Ovary (tissue), 9 donors: ENCODE measurements around the gene REXO4. TPM values are rescaled to one million over a fixed set of nuclear protein-coding genes. Genes with fewer than 3 reads are reported as not detected.

Experiments used
- DNase-seq, 5 donors: peaks; one replicate each; pipeline ENCODE4 v3.0.0-alpha.2; 2019 to 2020
- H3K27ac ChIP-seq, 2 donors: fragments of 200-600 bp; one replicate each; pipeline versions ENCODE4 v1.5.1 to v1.8.0; 2019 to 2022
- H3K27me3 ChIP-seq: fragments of 200-600 bp; one replicate; pipeline ENCODE4 v1.8.0; 2022
- H3K36me3 ChIP-seq: fragments of 200-600 bp; sonication (generic); one replicate; pipeline ENCODE4 v1.5.1; 2019
- H3K4me1 ChIP-seq: one replicate; pipeline ENCODE4 v1.8.1; 2013; ENCODE audit warnings: mild to moderate bottlenecking, moderate library complexity; ENCODE audit not compliant: insufficient read depth
- H3K4me3 ChIP-seq: fragments of 200-600 bp; sonication (generic); one replicate; pipeline ENCODE4 v1.5.1; 2017
- H3K9me3 ChIP-seq, 2 donors: fragments of 200-600 bp in 1 of 2; sonication (generic) in 1 of 2; one replicate each; pipeline versions ENCODE4 v1.5.1 to v1.8.1; 2013 to 2019; ENCODE audit warnings: mild to moderate bottlenecking in 1 of 2, moderate library complexity in 1 of 2
- CTCF ChIP-seq, 3 donors: fragments of 450-650 bp in 2 of 3; fragments of 200-600 bp in 1 of 3; IDR thresholded peaks; one replicate each; pipeline versions ENCODE4 v1.5.1 to v1.8.0; 2016 to 2022; ENCODE audit warnings: antibody characterized with exemption in 3 of 3, mild to moderate bottlenecking in 1 of 3
- EP300 ChIP-seq: sonication (generic); formaldehyde crosslinking; IDR thresholded peaks from one replicate; pipeline ENCODE4 v1.6.1; 2017; ENCODE audit warnings: antibody characterized with exemption
- POLR2A ChIP-seq: fragments of 450-650 bp; IDR thresholded peaks from one replicate; pipeline ENCODE4 v1.6.1; 2017; ENCODE audit warnings: antibody characterized with exemption, mild to moderate bottlenecking, moderate library complexity
- WGBS, 3 donors: extraction: QIAGEN DNeasy Blood & Tissue Kit in 1 of 3; methylation state at CpG; one replicate each; pipeline versions ENCODE4 v1.1.5 to v1.1.7; 2013 to 2017; 5-methylcytosine and 5-hydroxymethylcytosine counted together
- intact Hi-C, 4 donors: fragments of 100-400 bp; cut with DNase I; formaldehyde crosslinking; loops; one replicate each; pipeline versions ENCODE4 v1.11.0 to v1.15.1; 2022 to 2023
- polyA plus RNA-seq, 2 donors: library from polyadenylated mRNA; stranded (reverse); fragments of 200-250 nt in 1 of 2; fragments of 350-450 nt in 1 of 2; fragmentation: Illumina TruSeq in 1 of 2; extraction: RNeasy Lipid Tissue Mini Kit (QIAGEN cat#74804) in 1 of 2; gene quantifications; one replicate each; pipeline ENCODE4 v1.2.3, GENCODE V29; 2013 to 2014
- total RNA-seq, 7 donors: library from RNA; depleted of rRNA in 2 of 7; stranded (reverse); fragments of >200 nt in 2 of 7; fragmentation: NEBNext Ultra II Directional in 3 of 7; extraction: Animal tissue kit (Norgen Biotek cat#: 25700) in 3 of 7; gene quantifications; one replicate each; pipeline versions ENCODE4 v1.1.0 to v1.2.4, GENCODE V29; 2016 to 2023
- donor health status: DM: no; HTN: no; CAD: no; lungs with moderate emphysema.
- donor health status: DM: no; HTN: no; CAD: no.
- donor health status: Bipolar disorder and iron deficiency.
- donor health status: DM: yes; HTN: yes; CAD: no.
- donor health status: DM: no; HTN: no; CAD: no.
- donor health status: DM: yes; HTN: yes; CAD: no.

Gene REXO4
- total and polyA plus RNA-seq, 9 donors, result 15.9 to 31.0 (median 21.9) TPM

DNA sequence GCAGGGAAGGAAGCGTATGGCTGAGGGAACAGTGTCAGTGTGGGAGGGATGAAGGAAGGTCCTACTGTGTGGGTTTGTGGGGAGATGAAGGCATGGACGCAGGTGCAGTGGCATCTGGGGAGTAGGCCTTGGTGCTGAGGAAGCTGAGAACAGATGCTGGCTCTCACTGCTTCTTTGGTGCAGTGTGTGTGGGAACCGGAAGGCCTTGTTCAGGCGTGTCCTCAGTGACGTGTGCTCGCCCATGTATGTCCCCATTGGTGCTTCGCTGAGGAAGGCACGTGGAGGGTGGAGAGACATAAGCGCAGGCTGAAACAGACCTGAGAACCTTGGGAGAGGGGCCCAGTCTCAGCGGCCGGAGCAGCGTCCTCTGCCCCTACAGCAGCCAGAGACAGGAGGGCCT lies 23.1 kb upstream of the REXO4 start:
- no peaks in the 10 kb centered on the region for H3K27me3 ChIP-seq
- no peaks in the 10 kb centered on the region for H3K36me3 ChIP-seq
- H3K9me3 ChIP-seq, result no peaks in the 10 kb centered on the region
- no peaks in the 10 kb centered on the region for H3K4me1 ChIP-seq
- no peak overlapping the region for H3K4me3 ChIP-seq
- no peak for DNase-seq
- WGBS, 3 donors, result 89 to 92% (median 91%) methylated on average over 12 of the region's 12 CpGs
- no peak for TF ChIP-seq CTCF (IDR thresholded peaks at IDR 0.05)
- TF ChIP-seq EP300, result no peak
- no peak for TF ChIP-seq POLR2A
- intact Hi-C loops, result no loop called here
- H3K27ac ChIP-seq, result no peak overlapping the region

DNA sequence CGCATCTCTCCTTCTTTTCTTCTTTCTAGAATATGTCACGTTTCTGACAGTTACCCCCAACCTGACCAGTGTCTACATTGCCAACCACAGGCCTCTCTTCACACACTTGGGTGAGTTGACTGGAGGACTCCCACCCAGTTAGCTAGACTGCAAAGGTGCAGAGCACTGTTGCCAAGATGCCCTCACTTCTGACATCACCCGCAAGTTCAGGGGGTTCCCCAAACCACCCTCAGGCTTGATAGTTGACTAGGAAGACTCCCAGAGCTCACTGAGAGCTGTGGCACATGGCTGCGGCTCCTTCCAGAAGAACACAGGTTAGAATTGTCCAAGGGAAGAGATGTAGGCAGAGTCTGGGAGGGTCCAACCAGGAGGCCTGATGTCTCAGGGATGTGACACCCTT lies 21.5 kb upstream of the REXO4 start:
- 82 to 97% (median 83%) methylated on average over 4 of the region's 4 CpGs for WGBS, 3 donors

GRCh38 chr9:133437753-133438531 lies 20.1 kb upstream of the REXO4 start:
- Histone ChIP-seq H3K4me3 (no peak overlapping the region), H3K4me1 (no peaks in the 10 kb centered on the region), H3K36me3 (no peaks in the 10 kb centered on the region), H3K9me3 (no peaks in the 10 kb centered on the region), H3K27ac (no peak overlapping the region), H3K27me3 (no peaks in the 10 kb centered on the region)
- DNase-seq, result no peak
- WGBS, 3 donors, result 91 to 92% (median 91%) methylated on average over 20 of the region's 20 CpGs
- intact Hi-C loops, result no loop called here
- no peak for TF ChIP-seq EP300
- no peak for TF ChIP-seq POLR2A
- TF ChIP-seq CTCF (IDR thresholded peaks at IDR 0.05), result no peak

More for the DNA sequence above, 21.5 kb upstream of the REXO4 start:
- Histone ChIP-seq H3K27me3 (no peaks in the 10 kb centered on the region), H3K4me1 (no peaks in the 10 kb centered on the region), H3K9me3 (no peaks in the 10 kb centered on the region), H3K27ac (no peak overlapping the region), H3K36me3 (no peaks in the 10 kb centered on the region), H3K4me3 (no peak overlapping the region)
- TF ChIP-seq CTCF (IDR thresholded peaks at IDR 0.05) (no peak), POLR2A (no peak), EP300 (no peak)
- DNase-seq, result no peak
- intact Hi-C loops, result no loop called here

GRCh38 chr9:133436681-133437080 lies 18.9 kb upstream of the REXO4 start:
- H3K4me1 ChIP-seq, result no peaks in the 10 kb centered on the region
- no peak for TF ChIP-seq POLR2A
- TF ChIP-seq EP300, result no peak
- no peak for TF ChIP-seq CTCF (IDR thresholded peaks at IDR 0.05)
- intact Hi-C loops, result no loop called here
- no peak overlapping the region for H3K4me3 ChIP-seq
- 76 to 79% (median 77%) methylated on average over 16 of the region's 16 CpGs for WGBS, 3 donors
- DNase-seq, result no peak
- H3K36me3 ChIP-seq, result no peaks in the 10 kb centered on the region
- H3K27me3 ChIP-seq, result no peaks in the 10 kb centered on the region
- no peaks in the 10 kb centered on the region for H3K9me3 ChIP-seq
- no peak overlapping the region for H3K27ac ChIP-seq
